HG03139 (cell line): ENCODE measurements around the gene CD8B2.
"Not testable (repeated sequence)": the region's sequence is repeated elsewhere in the genome, so short reads cannot be mapped to it uniquely, and the experiment has no call there.

ENCODE experiments used
- ATAC-seq: cut with Tn5 transposase; IDR thresholded peaks from one replicate; pipeline ENCODE4 v1.9.1; 2021; ENCODE audit not compliant: unreplicated experiment

CD8B2 gene

GRCh38 chr2:106547164-106547903 is 60.2 kb downstream of the CD8B2 start:
- ATAC-seq = no peak

DNA sequence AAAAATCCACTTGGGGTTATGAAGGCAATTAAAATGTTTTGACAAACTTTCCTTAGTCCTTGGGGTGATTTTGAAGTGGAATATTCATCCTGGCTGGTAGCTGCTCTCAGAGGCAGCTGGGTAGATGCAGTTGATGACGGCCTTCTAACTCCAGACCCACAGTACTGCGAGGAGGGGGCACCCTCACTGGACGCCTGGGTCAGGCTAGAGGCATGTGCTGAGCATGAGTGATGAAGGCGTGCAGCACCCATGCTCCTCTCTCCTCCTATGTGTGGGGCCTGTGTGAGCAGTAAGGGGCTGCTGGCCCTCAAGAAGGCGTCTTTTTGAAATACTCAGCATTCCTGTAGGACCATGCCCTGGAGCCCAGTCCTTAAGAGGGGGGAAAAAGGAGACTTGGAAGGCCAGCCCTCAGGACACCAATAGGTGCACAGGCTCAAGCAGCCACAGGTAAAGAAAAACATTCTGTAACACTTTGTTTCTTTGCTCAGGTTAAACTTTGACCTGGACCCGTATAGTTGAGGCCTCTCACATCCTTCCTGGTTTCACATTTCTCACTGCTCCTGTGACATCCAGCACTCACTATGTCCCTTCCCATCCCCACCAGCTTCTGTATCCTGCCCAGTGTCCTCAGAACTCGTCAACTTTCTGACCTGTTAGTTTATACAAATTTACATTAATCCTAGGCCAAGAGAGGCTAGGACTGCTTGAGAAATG is 64.4 kb downstream of the CD8B2 start:
- no peak for ATAC-seq

- ATAC-seq = no peak
These were observed 65.8 kb downstream of the CD8B2 start for GRCh38 chr2:106552921-106553320.

GRCh38 chr2:106553321-106553720 is 66.2 kb downstream of the CD8B2 start:
- no peak for ATAC-seq

DNA sequence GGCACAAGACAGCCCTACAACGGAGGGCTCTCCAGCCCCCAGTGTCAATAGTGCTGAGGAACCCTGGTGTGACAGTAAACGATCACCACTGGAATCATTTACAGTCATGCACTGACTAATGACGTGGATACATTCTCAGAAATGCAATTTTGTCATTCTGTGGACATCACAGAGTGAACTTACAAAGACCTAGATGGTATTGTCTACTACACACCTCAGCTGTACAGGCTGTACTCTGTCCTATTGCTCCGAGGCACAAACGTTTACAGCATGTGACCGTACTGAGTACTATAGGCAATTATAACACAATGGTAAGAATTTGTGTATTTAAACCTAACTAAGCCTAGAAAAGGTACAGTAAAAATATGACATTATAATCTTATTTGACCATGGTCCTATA is 67.2 kb downstream of the CD8B2 start:
- no peak for ATAC-seq

GRCh38 chr2:106555053-106555452 is 67.9 kb downstream of the CD8B2 start:
- no peak for ATAC-seq

GRCh38 chr2:106559786-106560185 is 72.6 kb downstream of the CD8B2 start:
- ATAC-seq = not testable (repeated sequence)

GRCh38 chr2:106560773-106561172 is 73.6 kb downstream of the CD8B2 start:
- no peak for ATAC-seq

DNA sequence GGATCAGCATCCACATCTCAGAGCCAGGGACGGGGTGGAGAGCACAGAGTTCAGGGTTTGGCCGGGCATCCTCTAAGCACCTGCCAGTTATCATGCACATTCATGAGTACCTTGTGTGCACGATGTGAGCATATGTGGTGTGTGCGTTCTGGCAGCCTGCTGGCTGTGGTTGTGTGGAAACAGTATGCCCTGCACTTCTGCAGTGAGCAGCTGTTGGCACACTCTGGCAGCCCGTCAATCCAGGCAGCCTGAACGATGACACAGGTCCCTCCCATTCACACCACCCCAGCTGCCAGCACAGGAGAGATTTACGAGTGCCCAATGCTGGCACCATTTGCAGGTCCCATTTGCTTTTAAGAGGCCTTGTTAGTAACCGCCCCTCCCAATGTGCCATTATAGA is 74.2 kb downstream of the CD8B2 start:
- no peak for ATAC-seq

DNA sequence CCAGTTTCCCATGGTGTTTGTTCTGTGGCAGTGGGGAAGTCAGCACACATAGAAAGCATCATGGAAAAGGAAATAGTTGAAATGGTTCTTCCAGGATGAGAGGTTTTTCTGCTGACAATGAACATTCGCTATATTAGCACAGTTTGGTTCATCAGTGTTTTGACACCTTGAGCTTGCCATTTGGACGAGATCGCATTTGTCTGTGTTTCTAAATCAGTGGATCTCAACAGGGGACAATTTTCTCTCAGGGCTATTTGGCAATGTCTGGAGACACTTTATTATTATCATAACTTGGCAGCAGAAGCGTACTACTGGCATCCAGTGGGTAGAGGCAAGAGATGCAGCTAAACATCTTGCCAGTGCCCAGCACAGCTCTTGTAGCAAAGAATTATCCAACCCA is 74.6 kb downstream of the CD8B2 start:
- no peak for ATAC-seq

DNA sequence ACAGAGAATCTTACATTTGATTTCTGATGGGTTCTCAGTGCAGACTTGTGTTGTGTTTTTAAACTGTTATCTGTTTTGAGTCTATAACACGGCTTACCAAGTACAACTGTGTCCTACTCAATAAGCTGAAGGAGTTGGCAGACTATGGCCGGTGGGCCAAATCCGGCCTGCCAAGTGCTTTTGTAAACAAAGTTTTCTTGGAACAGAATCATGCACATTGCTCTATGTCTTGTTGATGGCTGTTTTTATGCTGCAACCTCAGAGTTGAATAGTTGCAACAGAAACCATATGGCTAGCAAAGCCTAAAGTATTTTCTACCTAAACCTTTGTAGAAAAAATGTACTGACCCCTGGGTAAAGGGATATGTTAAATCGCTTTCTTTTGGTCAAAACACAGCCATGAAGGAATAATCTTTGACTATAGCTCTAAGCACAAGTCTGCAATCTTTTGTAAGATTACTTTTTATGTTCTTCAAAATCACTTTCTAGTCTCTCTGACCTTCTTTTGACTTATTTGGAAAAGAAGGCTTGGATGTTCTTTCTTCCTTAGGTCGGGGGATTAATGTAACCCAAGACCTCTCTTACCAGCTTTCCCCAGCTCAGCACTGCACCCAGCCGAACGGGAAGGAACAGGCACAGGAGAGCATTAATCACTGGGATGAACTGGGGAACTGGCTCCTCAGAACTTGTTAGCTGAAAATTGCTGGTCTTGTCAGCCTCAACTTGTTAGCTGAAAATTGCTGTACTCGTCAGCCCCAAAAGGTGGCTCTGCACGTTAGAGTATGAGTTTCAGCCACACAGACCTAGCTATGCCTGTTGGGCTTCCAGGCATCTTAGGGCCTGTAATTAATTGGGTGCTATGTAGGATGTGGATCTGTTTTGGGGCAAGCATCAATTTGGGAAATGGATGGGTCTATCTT is 75.4 kb downstream of the CD8B2 start:
- no peak for ATAC-seq

DNA sequence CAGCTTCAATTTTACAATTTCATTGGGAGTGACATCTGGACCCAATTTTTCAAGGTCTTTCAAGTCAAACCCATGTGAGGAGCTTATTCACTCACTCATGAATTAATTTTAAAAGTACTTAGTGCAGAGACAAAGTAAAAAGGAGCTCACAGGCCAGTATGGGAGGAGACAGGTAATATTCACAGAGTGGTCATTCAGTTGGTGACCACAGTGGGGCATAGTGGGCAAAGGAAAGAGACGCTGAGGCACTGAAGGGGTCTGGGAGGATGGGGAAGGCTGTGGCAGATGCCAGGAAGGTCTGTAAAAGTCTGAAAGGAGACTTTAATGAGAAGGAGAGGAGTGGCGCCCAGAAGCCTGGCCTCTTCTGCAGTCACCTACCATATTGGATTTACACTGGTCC is 76.0 kb downstream of the CD8B2 start:
- ATAC-seq = no peak

DNA sequence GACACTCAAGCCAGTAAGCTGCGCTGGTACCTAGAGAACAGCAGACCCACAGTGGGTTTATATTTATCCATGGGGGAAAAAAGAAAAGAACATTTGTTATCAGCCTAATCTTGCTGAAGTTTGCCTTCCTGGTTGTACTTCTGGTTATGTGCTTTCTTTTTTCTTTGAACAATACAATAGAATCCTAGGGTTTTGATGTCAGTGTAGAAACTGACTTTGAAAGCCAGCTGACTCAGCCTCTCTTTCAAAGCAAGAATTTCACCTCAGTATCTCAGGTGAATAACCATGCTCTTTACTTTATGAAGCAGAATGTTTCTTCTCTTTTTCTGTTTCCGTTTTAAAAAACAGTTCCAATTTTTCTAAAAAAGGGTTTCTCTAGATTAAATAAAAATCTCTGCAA is 78.4 kb downstream of the CD8B2 start:
- ATAC-seq = no peak

DNA sequence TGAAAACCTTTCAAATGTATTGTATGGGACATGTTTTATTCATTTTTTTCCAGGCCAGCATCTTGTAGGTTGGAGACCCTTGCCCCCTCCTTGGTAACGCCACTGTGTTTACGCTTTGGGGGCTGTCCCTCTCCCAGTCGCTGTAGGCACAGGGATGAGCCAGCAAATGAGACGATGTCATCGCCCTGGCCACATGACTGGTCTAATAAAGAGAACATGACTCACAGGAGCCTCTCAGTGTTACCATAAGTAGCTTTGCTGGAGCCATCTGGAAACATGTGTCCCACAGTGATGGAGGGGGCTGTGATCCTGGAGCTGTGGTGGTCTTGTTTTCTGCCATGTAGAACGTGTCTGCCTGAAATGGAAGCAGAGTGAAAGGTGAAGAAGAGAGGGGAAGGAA is 78.9 kb downstream of the CD8B2 start:
- no peak for ATAC-seq

DNA sequence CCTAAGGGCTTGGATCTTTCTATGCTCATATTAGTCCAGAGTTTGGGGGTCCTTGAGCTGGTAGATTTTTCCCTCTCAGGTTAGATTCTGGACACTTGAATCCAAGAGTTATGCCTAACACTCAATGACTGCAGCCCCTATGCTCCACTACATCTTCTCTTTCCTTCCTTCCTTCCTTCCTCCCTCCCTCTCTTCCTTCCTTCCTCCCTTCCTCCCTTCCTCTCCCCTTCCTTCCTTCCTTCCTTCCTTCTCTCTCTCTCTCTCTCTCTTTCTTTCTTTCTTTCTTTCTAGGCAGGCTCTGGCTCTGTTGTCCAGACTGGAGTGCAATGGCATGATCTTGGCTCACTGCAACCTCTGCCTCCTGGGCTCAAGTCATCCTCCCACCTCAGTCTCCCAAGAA is 79.3 kb downstream of the CD8B2 start:
- ATAC-seq = not testable (repeated sequence)

GRCh38 chr2:106570316-106570715 is 83.2 kb downstream of the CD8B2 start:
- ATAC-seq = no peak
